OCI-LY7 (cell line): ENCODE data around the gene RBKS.

Source experiments
- CTCF ChIP-seq: fragments of 200-600 bp; sonication (generic); conservative IDR thresholded peaks from 2 replicates; pipeline ENCODE4 v1.5.1; 2014; ENCODE audit warnings: mild to moderate bottlenecking, antibody characterized with exemption, low read length, moderate library complexity, mixed read lengths
- EZH2phosphoT487 ChIP-seq: fragments of 200-600 bp; sonication (generic); IDR thresholded peaks from 2 replicates; pipeline ENCODE4 v1.6.1; 2018; ENCODE audit warnings: low read depth, borderline replicate concordance, mild to moderate bottlenecking, mixed run types, antibody characterized with exemption, low read length, moderate library complexity, mixed read lengths

GRCh38 chr2:27765621-27766286 is 124.4 kb downstream of the RBKS start:
- TF ChIP-seq CTCF: no peak
- TF ChIP-seq EZH2phosphoT487: no peak
